Stomach (tissue), 19 donors: Measurements from ENCODE around the gene UTP4. TPM values are rescaled to one million over a fixed set of nuclear protein-coding genes. Genes with fewer than 3 reads are reported as not detected.
A peak's percentile ranks its signal among the peaks of the same experiment; 100 is the strongest.

ENCODE experiments used
- DNase-seq, 2 donors: peaks; one replicate each; pipeline versions ENCODE4 v3.0.0 to v3.0.0-alpha.2; 2013 to 2019
- H3K27ac ChIP-seq, 5 donors: fragments of 200-600 bp in 4 of 5; sonication (generic) in 4 of 5; one replicate each; pipeline ENCODE4 v1.5.1; 2013 to 2019; ENCODE audit warnings: mild to moderate bottlenecking in 1 of 5, moderate library complexity in 1 of 5
- H3K27me3 ChIP-seq, 3 donors: fragments of 200-600 bp; sonication (generic); one replicate each; pipeline ENCODE4 v1.5.1; 2017 to 2019; ENCODE audit warnings: mixed run types in 1 of 3
- H3K36me3 ChIP-seq, 4 donors: fragments of 200-600 bp; sonication (generic); 1 replicate in 3 of 4; 2 replicates in 1 of 4; pipeline ENCODE4 v1.5.1; 2016 to 2019
- H3K4me1 ChIP-seq, 4 donors: fragments of 200-600 bp; sonication (generic); one replicate each; pipeline ENCODE4 v1.5.1; 2016 to 2019
- H3K4me3 ChIP-seq, 4 donors: fragments of 200-600 bp; sonication (generic) in 3 of 4; one replicate each; pipeline ENCODE4 v1.5.1; 2016 to 2019; ENCODE audit warnings: mild to moderate bottlenecking in 1 of 4
- H3K9me3 ChIP-seq, 4 donors: fragments of 200-600 bp; sonication (generic); one replicate each; pipeline ENCODE4 v1.5.1; 2016 to 2019
- CTCF ChIP-seq, 7 experiments: fragments of 450-650 bp in 4 of 7; fragments of 200-600 bp in 3 of 7; sonication (generic) in 3 of 7; IDR thresholded peaks; one replicate each; pipeline ENCODE4 v1.5.1; 2016 to 2019; ENCODE audit warnings: antibody characterized with exemption in 7 of 7, control low read depth in 2 of 7, mild to moderate bottlenecking in 1 of 7
- EP300 ChIP-seq: sonication (generic); formaldehyde crosslinking; IDR thresholded peaks from one replicate; pipeline ENCODE4 v1.6.1; 2017; ENCODE audit warnings: antibody characterized with exemption
- POLR2A ChIP-seq, 4 donors: fragments of 450-650 bp; IDR thresholded peaks; one replicate each; pipeline ENCODE4 v1.6.1; 2016; ENCODE audit warnings: antibody characterized with exemption in 4 of 4, control low read depth in 2 of 4, mild to moderate bottlenecking in 1 of 4, moderate library complexity in 1 of 4
- POLR2AphosphoS5 ChIP-seq, 3 donors: sonication (generic); formaldehyde crosslinking; IDR thresholded peaks; one replicate each; pipeline ENCODE4 v1.6.1; 2016; ENCODE audit warnings: antibody characterized with exemption in 3 of 3
- WGBS, 5 donors: extraction: QIAGEN DNeasy Blood & Tissue Kit in 3 of 5; methylation state at CpG; one replicate each; pipeline versions ENCODE4 v1.1.5 to v1.1.7; 2013 to 2018; 5-methylcytosine and 5-hydroxymethylcytosine counted together
- intact Hi-C: fragments of 100-400 bp; cut with DNase I; formaldehyde crosslinking; loops from one replicate; pipeline ENCODE4 v1.15.1; 2023; ENCODE audit warnings: low total_unique reads
- long read RNA-seq, 10 donors: transcript quantifications; one replicate each; lab custom pipeline, GENCODE V29; 2026
- polyA plus RNA-seq, 3 donors: library from polyadenylated mRNA; stranded (reverse); fragments of 200-250 nt; gene quantifications; one replicate each; pipeline ENCODE4 v1.2.3, GENCODE V29; 2013
- total RNA-seq, 5 donors: library from RNA; depleted of rRNA; stranded (reverse); fragments of >200 nt; gene quantifications; one replicate each; pipeline versions ENCODE4 v1.1.0 to v1.2.3, GENCODE V29; 2014 to 2016
- donor health status: healthy with polysubstance abuse.
- donor health status: Bipolar disorder and iron deficiency.
- donor health status: healthy.

The UTP4 gene
- total RNA-seq (10 to 100 TPM in 4 of 5 donors, 1 to 10 TPM in 1; 8.1 to 68.8 (median 32.0) TPM), polyA plus RNA-seq (10 to 100 TPM; 18.7 to 33.1 (median 23.1) TPM)
- long read RNA-seq, donor 1, partial matches to known transcripts: 0 of 3 reads
- long read RNA-seq, donor 1, other reads (novel, unspliced or antisense): 0 of 3 reads
- long read RNA-seq, donor 2, partial matches to known transcripts: 16 of 33 reads
- long read RNA-seq, donor 2, other reads (novel, unspliced or antisense): 15 of 33 reads
- long read RNA-seq, donor 3, partial matches to known transcripts: 0 of 6 reads
- long read RNA-seq, donor 3, other reads (novel, unspliced or antisense): 5 of 6 reads
- long read RNA-seq, donor 4: 0 reads
- long read RNA-seq, donor 5, partial matches to known transcripts: 0 of 22 reads
- long read RNA-seq, donor 5, other reads (novel, unspliced or antisense): 20 of 22 reads
- long read RNA-seq, donor 6, full-length matches to known transcripts: 16 of 23 reads
- long read RNA-seq, donor 6, partial matches to known transcripts: 7 of 23 reads
- long read RNA-seq, donor 6, other reads (novel, unspliced or antisense): 0 of 23 reads
- long read RNA-seq, donor 7, full-length matches to known transcripts: 6 of 6 reads
- long read RNA-seq, donor 7, partial matches to known transcripts: 0 of 6 reads
- long read RNA-seq, donor 7, other reads (novel, unspliced or antisense): 0 of 6 reads
- long read RNA-seq, donor 8, full-length matches to known transcripts: 5 of 5 reads
- long read RNA-seq, donor 8, partial matches to known transcripts: 0 of 5 reads
- long read RNA-seq, donor 8, other reads (novel, unspliced or antisense): 0 of 5 reads
- long read RNA-seq, donor 9, partial matches to known transcripts: 10 of 10 reads
- long read RNA-seq, donor 9, other reads (novel, unspliced or antisense): 0 of 10 reads
- long read RNA-seq, donor 10, partial matches to known transcripts: 0 of 2 reads
- long read RNA-seq, donor 10, other reads (novel, unspliced or antisense): 0 of 2 reads

DNA sequence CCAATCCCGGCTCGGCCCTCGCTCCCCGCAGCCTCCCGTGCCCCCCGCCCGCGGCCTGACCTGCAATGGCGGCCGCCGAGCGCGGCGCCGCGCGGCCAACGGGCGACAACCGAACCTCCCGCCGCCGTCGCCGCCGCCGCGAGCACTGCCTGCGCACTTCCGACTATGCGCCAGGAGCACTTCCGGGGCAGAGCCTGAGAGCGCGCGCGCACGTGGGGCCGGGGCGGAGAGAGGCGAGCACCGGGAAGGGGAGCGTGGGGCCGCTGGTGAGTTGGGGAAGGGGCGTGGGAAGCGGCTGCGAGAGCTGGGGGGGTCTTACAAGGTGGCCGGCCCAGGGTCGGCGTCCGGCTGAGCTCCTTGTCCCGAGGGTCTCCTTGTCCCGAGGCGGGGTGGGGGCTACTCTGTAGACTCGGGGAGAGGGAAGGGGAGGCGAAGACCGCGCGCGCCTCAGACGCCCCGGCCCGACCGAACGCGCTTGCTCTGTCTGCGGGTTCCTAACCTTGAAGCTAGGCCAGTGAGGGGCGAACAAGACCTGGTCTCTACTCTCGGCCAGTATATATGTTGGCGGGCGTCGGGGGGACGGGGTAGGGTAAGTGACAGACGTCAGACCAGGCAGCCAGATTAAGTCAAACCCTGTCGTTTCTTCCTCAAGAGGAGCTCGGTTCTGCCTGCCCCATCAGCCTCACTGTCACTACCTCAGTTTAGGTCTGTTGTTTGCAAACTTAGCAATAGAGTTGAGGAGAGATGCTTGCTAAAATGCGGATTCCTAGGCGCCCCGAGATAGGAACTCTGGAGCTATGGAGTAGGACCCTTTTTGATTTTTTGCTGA is at the start of gene UTP4, which contains the start of gene CHTF8:
TSS of gene UTP4 (plus strand) at position 226 of the 829 bp plus-strand sequence. CDS start 811 bp downstream, outside the sequence.
TSS of gene CHTF8 (minus strand) at position 165 of the 829 bp plus-strand sequence. CDS start 11,130 bp downstream, outside the sequence.
- Histone ChIP-seq H3K9me3 (no peaks in the 10 kb centered on the region), H3K27ac (peak within 1 kb of the TSS; percentile 91 to 100 (median 97)), H3K36me3 (peaks cover 0 to 25% (median 18%) of the 10 kb centered on the region in 4 donors), H3K4me1 (peaks cover 16 to 59% (median 34%) of the 10 kb centered on the region in 4 donors), H3K4me3 (peak within 1 kb of the TSS; percentile 94 to 99 (median 96)), H3K27me3 (no peaks in the 10 kb centered on the region)
- TF ChIP-seq POLR2A (IDR thresholded peaks at IDR 0.05): no peak
- peak; percentile 94 to 99 (median 98) for TF ChIP-seq POLR2AphosphoS5 (IDR thresholded peaks at IDR 0.05)
- no peak for TF ChIP-seq EP300
- 0% methylated on average over 18 to 78 of the region's 78 CpGs for WGBS, 5 donors
- peak; percentile 87 to 96 for DNase-seq
- intact Hi-C loops: no loop called here

DNA sequence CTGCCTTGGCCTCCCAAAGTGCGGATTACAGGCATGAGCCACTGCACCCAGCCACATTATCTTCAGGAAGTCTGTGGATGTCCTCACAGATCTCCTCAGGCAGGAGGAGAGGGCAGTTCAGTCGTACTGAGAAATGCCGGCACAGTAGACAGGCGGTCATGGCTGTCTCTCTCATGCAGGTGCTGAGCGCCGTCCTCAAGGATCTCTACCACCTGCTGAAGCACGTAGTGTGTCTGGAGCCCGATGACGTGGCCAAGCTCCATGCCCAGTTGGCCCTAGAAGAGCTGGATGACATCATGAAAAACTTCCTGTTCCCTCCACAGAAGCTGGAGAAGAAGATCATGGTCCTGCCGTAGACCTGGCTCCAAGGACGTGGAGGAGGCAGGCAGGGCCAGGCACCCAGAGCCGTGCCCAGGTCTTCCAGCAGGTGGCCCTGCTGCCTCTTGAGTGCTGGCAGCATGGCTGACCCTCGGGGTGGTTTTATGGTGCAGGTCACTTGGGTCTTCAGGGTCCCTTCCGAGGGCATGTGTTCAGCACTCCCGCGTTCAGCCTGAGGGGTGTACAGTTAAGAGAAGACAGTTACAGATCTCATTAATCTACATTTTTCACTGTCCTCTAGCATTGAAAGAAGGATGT is 49.0 kb upstream of the UTP4 start:
- peaks cover 0 to 14% (median 2%) of the 10 kb centered on the region in 4 donors for H3K4me1 ChIP-seq
- H3K36me3 ChIP-seq: peaks cover 8 to 32% (median 18%) of the 10 kb centered on the region in 4 donors
- no peaks in the 10 kb centered on the region for H3K9me3 ChIP-seq
- TF ChIP-seq EP300: no peak
- TF ChIP-seq CTCF (IDR thresholded peaks at IDR 0.05): no peak
- no peak for TF ChIP-seq POLR2A (IDR thresholded peaks at IDR 0.05)
- TF ChIP-seq POLR2AphosphoS5 (IDR thresholded peaks at IDR 0.05): no peak
- H3K27ac ChIP-seq: no peak overlapping the region
- 91 to 97% (median 95%) methylated on average over 11 to 16 of the region's 16 CpGs for WGBS, 5 donors
- H3K4me3 ChIP-seq: no peak overlapping the region
- no peaks in the 10 kb centered on the region for H3K27me3 ChIP-seq
- intact Hi-C loops: no loop called here
- no peak for DNase-seq

DNA sequence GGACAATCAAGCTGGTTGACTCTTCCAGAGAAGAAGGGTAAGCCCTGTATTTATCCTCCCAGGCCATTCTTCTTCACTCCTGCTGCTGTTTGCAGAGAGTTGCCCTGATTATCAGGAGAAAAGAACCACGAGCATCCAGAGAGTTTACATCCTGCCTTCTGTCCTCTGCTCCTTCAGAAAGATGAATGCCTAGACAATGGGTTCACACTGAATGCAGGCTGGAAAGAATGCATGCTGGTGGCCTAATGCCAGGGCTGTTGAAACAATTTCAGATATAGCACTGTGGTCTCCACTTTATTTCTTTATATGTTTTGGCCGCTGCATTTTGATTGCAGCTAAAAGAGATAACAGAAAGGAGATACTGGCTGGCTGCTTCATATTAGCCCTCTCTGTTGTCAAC is 48.2 kb upstream of the UTP4 start:
- intact Hi-C loops: no loop called here
- no peak for DNase-seq
- H3K36me3 ChIP-seq: peaks cover 8 to 32% (median 18%) of the 10 kb centered on the region in 4 donors
- H3K4me1 ChIP-seq: peaks cover 4 to 22% (median 9%) of the 10 kb centered on the region in 4 donors
- WGBS, 5 donors: 34 to 60% (median 49%) methylated on average over 2 of the region's 2 CpGs
- H3K9me3 ChIP-seq: no peaks in the 10 kb centered on the region
- H3K4me3 ChIP-seq: no peak overlapping the region
- H3K27me3 ChIP-seq: no peaks in the 10 kb centered on the region
- TF ChIP-seq POLR2A (IDR thresholded peaks at IDR 0.05): no peak
- no peak for TF ChIP-seq EP300
- TF ChIP-seq POLR2AphosphoS5 (IDR thresholded peaks at IDR 0.05): no peak
- no peak for TF ChIP-seq CTCF (IDR thresholded peaks at IDR 0.05)
- no peak overlapping the region for H3K27ac ChIP-seq

DNA sequence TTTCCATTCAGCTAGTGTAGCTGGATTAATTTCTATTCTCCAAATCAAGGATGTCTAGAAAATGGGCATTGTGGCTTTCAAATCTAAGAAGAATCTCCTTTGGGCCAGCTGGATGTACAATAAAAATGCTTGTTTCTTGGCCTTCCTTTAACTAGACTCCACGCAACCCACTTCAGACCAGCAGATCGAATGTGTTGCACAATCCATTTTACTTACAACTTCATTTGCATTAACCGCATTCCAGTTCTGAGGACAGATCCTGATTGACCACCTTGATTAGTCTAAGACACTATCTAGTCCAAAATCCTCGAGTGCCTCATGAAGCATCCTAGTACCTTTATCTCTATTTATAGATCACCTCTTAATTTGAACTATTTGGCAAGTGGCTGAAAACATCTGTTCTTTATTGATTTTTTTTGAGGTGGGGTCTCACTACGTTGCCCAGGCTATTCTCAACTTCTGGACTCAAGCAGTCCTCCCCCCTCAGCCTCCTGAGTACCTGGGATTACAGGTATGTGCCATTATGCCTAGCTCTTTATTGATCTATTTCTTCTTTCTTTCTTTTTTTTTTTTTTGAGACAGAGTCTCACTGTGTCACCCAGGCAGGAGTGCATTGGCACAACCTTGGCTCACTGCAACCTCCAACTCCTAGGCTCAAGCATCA is 47.3 kb upstream of the UTP4 start:
- H3K9me3 ChIP-seq: no peaks in the 10 kb centered on the region
- H3K27ac ChIP-seq: no peak overlapping the region
- WGBS, 5 donors: 86 to 93% (median 89%) methylated on average over 5 of the region's 5 CpGs
- H3K27me3 ChIP-seq: no peaks in the 10 kb centered on the region
- intact Hi-C loops: no loop called here
- peaks cover 8 to 32% (median 18%) of the 10 kb centered on the region in 4 donors for H3K36me3 ChIP-seq
- TF ChIP-seq EP300 (no peak), CTCF (IDR thresholded peaks at IDR 0.05) (no peak), POLR2A (IDR thresholded peaks at IDR 0.05) (no peak), POLR2AphosphoS5 (IDR thresholded peaks at IDR 0.05) (no peak)
- no peak for DNase-seq
- peaks cover 8 to 31% (median 15%) of the 10 kb centered on the region in 4 donors for H3K4me1 ChIP-seq
- no peak overlapping the region for H3K4me3 ChIP-seq
